H9 (cell line): ENCODE data around the gene UPK1A. TPM values are rescaled to one million over a fixed set of nuclear protein-coding genes. Genes with fewer than 3 reads are reported as not detected.

Experiments
- DNase-seq: peaks from one replicate; pipeline ENCODE4 v3.0.0-alpha.2; 2017
- H2AFZ ChIP-seq: one replicate; pipeline ENCODE4 v1.6.1; 2013; ENCODE audit warnings: mild to moderate bottlenecking, low read length, control low read depth, moderate library complexity
- H2AK5ac ChIP-seq: 2 replicates; pipeline ENCODE4 v1.6.1; 2013; ENCODE audit warnings: low read length, control low read depth, mixed read lengths; ENCODE audit not compliant: insufficient read length
- H2BK120ac ChIP-seq: one replicate; pipeline ENCODE4 v1.6.1; 2013; ENCODE audit warnings: low read depth, mild to moderate bottlenecking, low read length, control low read depth, inconsistent platforms; ENCODE audit not compliant: poor library complexity, severe bottlenecking
- H2BK12ac ChIP-seq: 2 replicates; pipeline ENCODE4 v1.6.1; 2013; ENCODE audit warnings: low read length, control low read depth, mixed read lengths, low read depth; ENCODE audit not compliant: insufficient read length
- H2BK15ac ChIP-seq: 2 replicates; pipeline ENCODE4 v1.6.1; 2013; ENCODE audit warnings: low read depth, low read length, control low read depth
- H2BK20ac ChIP-seq: one replicate; pipeline ENCODE4 v1.6.1; 2013; ENCODE audit warnings: low read depth, mild to moderate bottlenecking, low read length, control low read depth, inconsistent platforms; ENCODE audit not compliant: poor library complexity, severe bottlenecking
- H2BK5ac ChIP-seq: 2 replicates; pipeline ENCODE4 v1.6.1; 2013; ENCODE audit warnings: low read length, control low read depth, mixed read lengths; ENCODE audit not compliant: insufficient read length
- H3K14ac ChIP-seq: 2 replicates; pipeline ENCODE4 v1.6.1; 2013; ENCODE audit warnings: low read length, control low read depth; ENCODE audit not compliant: insufficient read depth
- H3K18ac ChIP-seq: 2 replicates; pipeline ENCODE4 v1.6.1; 2013; ENCODE audit warnings: low read depth, mild to moderate bottlenecking, mixed read lengths, low read length, control low read depth; ENCODE audit not compliant: insufficient read length
- H3K23ac ChIP-seq: 2 replicates; pipeline ENCODE4 v1.6.1; 2013; ENCODE audit warnings: low read length, control low read depth, mixed read lengths, low read depth; ENCODE audit not compliant: insufficient read length
- H3K23me2 ChIP-seq: 2 replicates; pipeline ENCODE4 v1.6.1; 2013; ENCODE audit warnings: low read depth, mild to moderate bottlenecking, mixed read lengths, low read length, control low read depth; ENCODE audit not compliant: insufficient read length, poor library complexity, severe bottlenecking
- H3K27ac ChIP-seq: 2 replicates; pipeline ENCODE4 v1.5.1; 2013; ENCODE audit warnings: low read length, control low read depth, mixed read lengths, low read depth; ENCODE audit not compliant: insufficient read length
- H3K27me3 ChIP-seq: 2 replicates; pipeline ENCODE4 v1.6.1; 2013; ENCODE audit warnings: low read length, control low read depth, inconsistent platforms; ENCODE audit not compliant: insufficient read depth
- H3K4ac ChIP-seq: 2 replicates; pipeline ENCODE4 v1.6.1; 2013; ENCODE audit warnings: low read depth, mild to moderate bottlenecking, control low read depth, inconsistent platforms, low read length, moderate library complexity
- H3K4me1 ChIP-seq: 2 replicates; pipeline ENCODE4 v1.6.1; 2013; ENCODE audit warnings: low read length, control low read depth, inconsistent platforms; ENCODE audit not compliant: insufficient read depth
- H3K4me2 ChIP-seq: 2 replicates; pipeline ENCODE4 v1.6.1; 2013; ENCODE audit warnings: low read length, control low read depth, mixed read lengths; ENCODE audit not compliant: insufficient read length, insufficient read depth
- H3K56ac ChIP-seq: 2 replicates; pipeline ENCODE4 v1.6.1; 2013; ENCODE audit warnings: low read depth, mild to moderate bottlenecking, mixed read lengths, low read length, control low read depth; ENCODE audit not compliant: insufficient read length
- H3K79me1 ChIP-seq: 2 replicates; pipeline ENCODE4 v1.6.1; 2013; ENCODE audit warnings: low read depth, mild to moderate bottlenecking, moderate library complexity, low read length, control low read depth, inconsistent platforms; ENCODE audit not compliant: insufficient read depth, poor library complexity, severe bottlenecking
- H3K79me2 ChIP-seq: 2 replicates; pipeline ENCODE4 v1.6.1; 2013; ENCODE audit warnings: low read length, control low read depth, inconsistent platforms; ENCODE audit not compliant: insufficient read depth
- H3K9ac ChIP-seq: 2 replicates; pipeline ENCODE4 v1.6.1; 2013; ENCODE audit warnings: low read length, control low read depth, mixed read lengths; ENCODE audit not compliant: insufficient read length; ENCODE audit errors: extremely low read depth
- H3K9me3 ChIP-seq: one replicate; pipeline ENCODE4 v1.6.1; 2013; ENCODE audit warnings: low read depth, low read length, inconsistent platforms; ENCODE audit not compliant: control insufficient read depth
- H3T11ph ChIP-seq: one replicate; pipeline ENCODE4 v1.6.1; 2013; ENCODE audit warnings: mild to moderate bottlenecking, low read length, control low read depth, inconsistent platforms
- H4K20me1 ChIP-seq: one replicate; pipeline ENCODE4 v1.6.1; 2013; ENCODE audit not compliant: control insufficient read depth, insufficient read length, insufficient read depth
- H4K5ac ChIP-seq: 2 replicates; pipeline ENCODE4 v1.6.1; 2013; ENCODE audit warnings: low read depth, mild to moderate bottlenecking, mixed read lengths, low read length, control low read depth; ENCODE audit not compliant: insufficient read length
- H4K8ac ChIP-seq: replicated peaks from 2 replicates; pipeline ENCODE4 v1.6.1; 2013; ENCODE audit warnings: low read length, control low read depth, mixed read lengths, low read depth; ENCODE audit not compliant: insufficient read length
- H4K91ac ChIP-seq: 2 replicates; pipeline ENCODE4 v1.6.1; 2013; ENCODE audit warnings: low read depth, mild to moderate bottlenecking, moderate library complexity, mixed read lengths, low read length, control low read depth; ENCODE audit not compliant: insufficient read length
- H3K27ac Mint-ChIP-seq, 3 experiments: 2 replicates in 2 of 3; 3 replicates in 1 of 3; pipeline ENCODE4 v1.8.0; 2020 to 2021; ENCODE audit warnings: mixed read lengths in 3 of 3, mild to moderate bottlenecking in 1 of 3, moderate library complexity in 1 of 3
- H3K27me3 Mint-ChIP-seq: 2 replicates; pipeline ENCODE4 v1.8.0; 2021; ENCODE audit warnings: low read depth, mild to moderate bottlenecking, moderate library complexity, mixed read lengths
- H3K36me3 Mint-ChIP-seq, 3 experiments: 2 replicates in 2 of 3; 3 replicates in 1 of 3; pipeline ENCODE4 v1.8.0; 2020 to 2021; ENCODE audit warnings: low read depth in 3 of 3, mixed read lengths in 3 of 3; ENCODE audit not compliant: insufficient read depth in 1 of 3
- H3K4me1 Mint-ChIP-seq, 2 experiments: 2 replicates each; pipeline ENCODE4 v1.8.0; 2020; ENCODE audit warnings: mixed read lengths in 2 of 2
- H3K4me3 Mint-ChIP-seq, 2 experiments: 2 replicates in 1 of 2; 3 replicates in 1 of 2; pipeline ENCODE4 v1.8.0; 2020 to 2021; ENCODE audit warnings: mild to moderate bottlenecking in 2 of 2, mixed read lengths in 2 of 2, moderate library complexity in 1 of 2
- H3K9me3 Mint-ChIP-seq, 2 experiments: 2 replicates in 1 of 2; 3 replicates in 1 of 2; pipeline ENCODE4 v1.8.0; 2020; ENCODE audit warnings: mild to moderate bottlenecking in 2 of 2, mixed read lengths in 2 of 2, moderate library complexity in 1 of 2
- CTCF ChIP-seq: fragments of 200-600 bp; sonication (generic); conservative IDR thresholded peaks from 3 replicates; pipeline ENCODE4 v1.8.0; 2021; ENCODE audit warnings: antibody characterized with exemption, mild to moderate bottlenecking
- WGBS: extraction: QIAGEN DNeasy Blood & Tissue Kit; methylation state at CpG from one replicate; pipeline ENCODE4 v1.1.7; 2013; ENCODE audit warnings: missing lambda C conversion rate, low lambda C conversion rate, mixed read lengths; ENCODE audit not compliant: insufficient read length; ENCODE audit errors: extremely low coverage; 5-methylcytosine and 5-hydroxymethylcytosine counted together
- total RNA-seq: library from RNA; stranded (reverse); gene quantifications from 2 replicates; pipeline ENCODE4 v1.2.1, GENCODE V29; 2021

UPK1A gene
- total RNA-seq, 1 experiment from 2014 or later: 4.3 TPM

DNA sequence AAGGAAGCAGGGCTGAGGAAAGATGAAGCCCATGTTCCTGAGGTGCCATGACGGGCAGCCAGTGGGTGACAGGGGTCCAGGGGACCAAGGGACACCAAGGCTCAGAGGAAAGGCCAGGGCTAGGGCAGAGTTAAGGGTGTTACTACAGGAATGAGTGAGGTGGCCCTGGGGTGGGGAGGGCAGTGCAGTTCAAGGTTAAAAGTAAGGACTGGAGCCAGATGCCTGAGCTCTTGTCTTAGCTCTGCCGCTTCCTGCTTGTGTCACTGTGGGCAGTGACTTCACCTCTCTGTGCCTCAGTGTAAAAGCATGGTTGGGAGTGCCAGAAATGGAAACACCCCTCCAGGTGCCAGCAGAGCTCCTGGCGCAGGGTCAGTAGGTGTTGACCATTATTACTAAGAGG, 29.7 kb upstream of the UPK1A start:
- no peaks in the 10 kb centered on the region for H3K23me2 ChIP-seq
- H3K4me1 ChIP-seq: peaks cover 6% of the 10 kb centered on the region; the same call in 1 of the 2 replicates
- WGBS: no CpG with 5 or more reads among the region's 3 CpGs
- H4K8ac ChIP-seq: no peak overlapping the region
- H3K27me3 ChIP-seq: no peaks in the 10 kb centered on the region
- H4K5ac ChIP-seq: no peak overlapping the region
- no peak for DNase-seq
- H2BK5ac ChIP-seq: no peak overlapping the region
- H4K91ac ChIP-seq: no peak overlapping the region
- no peak overlapping the region for H2BK15ac ChIP-seq
- H3K4ac ChIP-seq: no peak overlapping the region
- no peak overlapping the region for H2BK120ac ChIP-seq
- no peak overlapping the region for H3T11ph ChIP-seq
- no peak for TF ChIP-seq CTCF
- H3K4me1 Mint-ChIP-seq: peaks cover 18% of the 10 kb centered on the region in 2 experiments
- no peak overlapping the region for H3K9ac ChIP-seq
- H3K9me3 Mint-ChIP-seq: no peaks in the 10 kb centered on the region
- no peak overlapping the region for H2AFZ ChIP-seq
- H3K23ac ChIP-seq: no peak overlapping the region
- peaks cover 23 to 59% (median 47%) of the 10 kb centered on the region in 3 experiments for H3K36me3 Mint-ChIP-seq
- no peak overlapping the region for H2BK20ac ChIP-seq
- no peak overlapping the region for H2AK5ac ChIP-seq
- H2BK12ac ChIP-seq: no peak overlapping the region
- H3K4me2 ChIP-seq: no peak overlapping the region
- no peak overlapping the region; a peak in 1 of 5 replicates for H3K4me3 Mint-ChIP-seq
- no peak overlapping the region for H3K18ac ChIP-seq
- H3K79me1 ChIP-seq: no peaks in the 10 kb centered on the region
- no peaks in the 10 kb centered on the region for H3K79me2 ChIP-seq
- H3K27ac ChIP-seq: no peak overlapping the region
- no peak overlapping the region for H3K27ac Mint-ChIP-seq
- H3K56ac ChIP-seq: no peak overlapping the region
- H3K9me3 ChIP-seq: no peaks in the 10 kb centered on the region
- no peak overlapping the region; the same call in 1 of the 2 replicates for H3K14ac ChIP-seq
- no peaks in the 10 kb centered on the region for H4K20me1 ChIP-seq
- no peaks in the 10 kb centered on the region for H3K27me3 Mint-ChIP-seq
